Hematopoietic multipotent progenitor cell (in vitro differentiated cells): ENCODE data around the gene ERICH6. TPM values are rescaled to one million over a fixed set of nuclear protein-coding genes. Genes with fewer than 3 reads are reported as not detected.

Experiments
- DNase-seq, 3 donors: peaks; one replicate each; pipeline ENCODE4 v3.0.0-alpha.2; 2011 to 2015; ENCODE audit warnings: low read depth in 2 of 3, low spot score in 2 of 3
- total RNA-seq: library from RNA; depleted of rRNA; stranded (reverse); fragments of >200 nt; gene quantifications from one replicate; pipeline ENCODE4 v1.2.3, GENCODE V29; 2012

Gene ERICH6
- total RNA-seq, 1 donor: not detected

DNA sequence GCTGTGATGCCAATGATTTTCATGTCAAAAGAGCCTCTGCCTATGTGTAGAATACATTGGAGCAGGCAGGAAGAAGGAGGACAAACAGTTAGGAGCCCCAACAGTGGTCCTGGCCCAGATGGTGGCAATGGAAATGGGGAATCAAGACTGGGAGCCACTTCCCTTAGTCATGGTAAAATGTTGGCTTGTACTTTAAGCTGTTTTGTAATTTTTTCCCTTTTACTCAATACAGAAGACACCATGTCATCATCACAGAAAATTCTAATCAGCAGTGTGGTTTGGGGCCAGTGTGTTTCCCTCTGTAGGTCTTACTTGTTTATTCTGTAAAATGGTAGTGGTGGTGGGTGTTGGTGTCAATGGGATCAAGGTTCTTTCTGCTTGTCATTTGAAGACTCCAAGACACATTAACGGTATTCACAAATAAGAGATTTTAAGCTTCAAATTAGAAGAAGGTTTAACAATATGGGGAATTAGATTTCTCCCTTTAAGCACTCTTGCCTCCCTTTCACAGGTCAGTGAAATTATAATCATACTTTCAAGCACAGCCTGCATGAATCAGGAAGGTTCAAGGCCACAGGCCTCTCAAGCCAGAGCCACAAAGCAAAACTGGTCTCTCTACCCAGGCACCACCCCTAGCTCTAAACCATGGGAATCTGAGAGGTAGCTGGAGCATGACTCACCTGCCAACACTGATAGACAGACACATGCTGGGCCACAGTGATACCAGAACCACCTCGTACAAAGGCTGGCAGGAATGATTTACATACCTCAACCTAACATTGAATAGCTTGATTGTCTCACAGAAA lies 34.4 kb upstream of the ERICH6 start:
- DNase-seq: no peak

- DNase-seq: no peak
Observed at GRCh38 chr3:150736903-150737832, 33.4 kb upstream of the ERICH6 start.

GRCh38 chr3:150736316-150736719 lies 32.6 kb upstream of the ERICH6 start:
- no peak for DNase-seq

- DNase-seq: no peak
Observed at GRCh38 chr3:150734795-150735119, 31.0 kb upstream of the ERICH6 start.

DNA sequence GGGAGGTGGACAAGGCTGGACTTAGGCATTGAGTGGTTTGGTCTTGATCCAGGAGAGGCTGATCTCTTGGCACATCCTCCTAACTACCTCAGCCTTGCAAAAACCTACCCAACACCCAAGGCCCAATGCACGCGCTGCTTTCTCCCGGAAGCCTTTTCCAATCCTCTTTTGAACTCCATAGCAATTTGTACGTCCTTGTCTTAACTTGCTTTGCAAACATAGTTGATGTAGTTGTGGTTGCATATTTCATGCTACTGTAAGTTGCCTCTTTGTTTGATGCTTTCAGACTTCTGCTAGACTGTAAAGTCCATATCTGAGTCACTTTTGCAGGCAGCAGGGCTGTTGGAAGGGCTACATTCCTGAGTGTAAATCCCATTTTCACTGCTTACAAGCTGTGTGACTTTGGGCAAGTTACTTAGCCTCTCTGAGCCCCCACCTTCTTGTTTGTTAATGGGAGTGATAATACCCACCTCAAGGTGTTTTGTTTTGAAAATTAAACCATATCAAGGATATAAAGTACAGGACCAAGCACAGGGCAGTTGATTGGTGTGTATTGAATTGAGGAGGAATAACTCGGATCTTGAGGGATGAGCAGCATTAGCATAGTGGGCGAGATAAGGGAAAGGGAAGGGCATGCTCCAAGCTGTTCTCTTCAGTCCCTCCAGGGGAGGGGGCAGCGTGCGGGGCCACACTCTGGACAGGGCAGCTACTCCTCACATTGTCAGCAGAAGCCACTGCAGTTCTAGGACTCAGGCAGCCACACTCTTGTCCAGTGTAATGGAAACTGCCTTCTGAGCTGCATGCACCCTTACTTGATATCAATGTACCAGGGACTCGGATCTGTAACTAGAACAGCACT lies 30.4 kb upstream of the ERICH6 start:
- DNase-seq: no peak

- DNase-seq: peak in 2 of 3 donors; percentile 22 to 47
Observed at GRCh38 chr3:150733373-150733935, 29.7 kb upstream of the ERICH6 start.

DNA sequence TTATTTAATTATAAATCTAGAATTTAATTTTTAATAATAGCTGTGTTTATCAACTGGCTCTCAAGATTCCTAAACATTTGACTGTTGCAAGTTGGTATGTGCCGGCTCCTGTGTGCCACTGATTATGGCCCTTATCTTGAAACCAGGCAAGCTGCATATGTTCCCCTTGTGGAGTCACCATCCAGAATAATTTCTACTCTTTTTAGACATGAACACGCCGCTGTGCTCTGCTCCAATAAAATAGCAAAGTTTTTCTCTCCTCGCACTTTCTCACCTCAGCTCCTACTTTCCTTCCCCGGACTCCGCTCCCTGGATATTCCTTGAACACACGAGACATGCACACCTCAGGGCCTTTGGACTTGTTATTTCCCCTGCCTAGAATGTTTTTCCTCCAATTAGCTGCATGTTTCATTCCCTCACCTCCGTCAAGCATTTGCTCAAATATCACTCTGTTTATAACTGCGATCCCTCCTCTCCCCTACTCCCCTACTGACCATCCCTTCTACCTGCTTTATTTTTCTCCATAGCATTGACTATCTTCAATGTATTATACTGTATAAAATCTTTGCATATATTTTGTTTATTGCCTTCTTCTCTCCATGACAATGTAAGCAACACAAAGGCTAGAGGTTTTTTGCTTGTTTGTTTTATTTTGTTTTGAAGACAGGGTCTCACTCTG lies 26.1 kb upstream of the ERICH6 start:
- peak in 2 of 3 donors; percentile 50 to 63 for DNase-seq

DNA sequence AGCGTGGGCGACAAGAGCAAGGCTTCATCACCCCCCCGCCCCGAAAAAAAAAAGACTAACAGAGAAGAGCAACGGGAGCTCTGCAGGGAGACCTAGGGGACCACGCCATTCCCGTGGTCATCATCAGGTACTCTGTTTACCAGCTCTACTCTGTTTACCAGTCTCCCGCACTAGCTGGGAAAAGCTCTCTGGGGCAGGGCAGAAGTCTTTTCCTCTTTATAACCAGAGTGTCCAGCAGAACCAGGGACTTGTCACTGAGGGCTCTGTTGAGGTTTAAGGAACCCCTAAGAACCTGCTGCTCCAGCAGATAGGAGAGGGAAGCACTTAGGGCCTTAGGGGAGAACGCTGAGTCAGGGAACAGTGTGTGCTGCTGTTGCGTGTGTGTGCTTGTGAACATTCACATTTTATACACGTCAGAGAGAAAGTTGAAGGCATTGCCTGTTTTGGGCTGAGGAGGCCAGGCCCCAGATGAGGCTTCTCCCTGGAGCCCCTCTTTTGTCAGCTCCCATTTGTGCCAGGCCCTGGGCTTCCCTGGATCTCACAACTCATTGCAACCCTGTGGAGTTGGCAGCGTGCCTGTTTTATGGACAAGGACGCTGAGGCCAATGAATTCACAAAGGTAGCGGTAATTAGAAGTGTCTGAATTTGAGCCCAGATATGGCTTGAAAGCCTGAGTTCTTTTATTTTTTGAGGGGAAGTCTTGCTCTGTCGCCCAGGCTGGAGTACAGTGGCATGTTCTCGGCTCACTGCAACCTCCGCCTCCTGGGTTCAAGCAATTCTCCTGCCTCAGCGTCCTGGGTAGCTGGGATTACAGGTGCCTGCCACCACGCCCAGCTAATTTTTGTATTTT lies 24.2 kb upstream of the ERICH6 start:
- peak in 1 of 3 donors; percentile 51 for DNase-seq

- DNase-seq: no peak
Observed at GRCh38 chr3:150725548-150725947, 21.8 kb upstream of the ERICH6 start.

DNA sequence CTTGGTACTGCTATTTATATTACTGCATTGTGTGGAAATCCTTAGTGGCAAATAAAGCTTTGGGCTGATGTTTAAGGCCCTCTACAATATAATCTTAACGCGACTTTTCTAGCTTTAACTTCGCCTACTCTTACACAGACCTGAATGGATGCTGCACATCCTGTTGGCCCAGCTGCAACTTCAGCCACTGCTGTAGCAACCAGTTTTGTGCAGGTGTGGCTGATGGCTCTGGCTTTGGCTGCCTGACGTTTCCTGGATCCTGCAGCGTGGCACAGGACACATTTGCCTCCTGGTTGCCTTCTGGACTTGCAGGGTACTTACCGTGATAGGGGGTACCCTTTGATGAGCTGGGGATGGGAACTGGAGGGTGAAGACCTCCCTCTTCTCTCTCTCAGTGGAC lies 20.2 kb upstream of the ERICH6 start:
- no peak for DNase-seq

DNA sequence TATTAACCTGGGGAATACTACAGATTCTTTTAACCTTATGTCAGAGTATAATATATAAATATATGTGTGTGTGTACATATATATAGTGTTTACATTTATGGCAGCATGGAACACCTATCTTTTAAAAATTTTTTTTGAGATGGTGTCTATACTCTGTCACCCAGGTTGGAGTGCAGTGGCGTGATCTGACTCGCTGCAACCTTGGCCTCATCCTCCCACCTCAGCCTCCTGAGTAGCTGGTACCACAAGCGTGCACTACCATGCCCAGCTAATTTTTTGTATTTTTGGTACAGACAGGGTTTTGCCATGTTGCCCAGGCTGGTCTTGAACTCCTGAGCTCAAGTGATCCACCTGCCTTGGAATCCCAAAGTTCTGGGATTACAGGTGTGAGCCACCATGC lies 18.5 kb upstream of the ERICH6 start:
- DNase-seq: no peak

GRCh38 chr3:150721285-150722130 lies 17.8 kb upstream of the ERICH6 start:
- DNase-seq: peak; percentile 30 to 80 (median 60)

- DNase-seq: no peak
Observed at GRCh38 chr3:150720444-150720843, 16.7 kb upstream of the ERICH6 start.

GRCh38 chr3:150710097-150710496 lies 6.4 kb upstream of the ERICH6 start:
- DNase-seq: no peak

GRCh38 chr3:150703299-150703755 lies 393 bp downstream of the ERICH6 start:
- DNase-seq: peak in 2 of 3 donors; percentile 21 to 64

GRCh38 chr3:150699068-150699639 lies 4.6 kb downstream of the ERICH6 start:
- DNase-seq: no peak

DNA sequence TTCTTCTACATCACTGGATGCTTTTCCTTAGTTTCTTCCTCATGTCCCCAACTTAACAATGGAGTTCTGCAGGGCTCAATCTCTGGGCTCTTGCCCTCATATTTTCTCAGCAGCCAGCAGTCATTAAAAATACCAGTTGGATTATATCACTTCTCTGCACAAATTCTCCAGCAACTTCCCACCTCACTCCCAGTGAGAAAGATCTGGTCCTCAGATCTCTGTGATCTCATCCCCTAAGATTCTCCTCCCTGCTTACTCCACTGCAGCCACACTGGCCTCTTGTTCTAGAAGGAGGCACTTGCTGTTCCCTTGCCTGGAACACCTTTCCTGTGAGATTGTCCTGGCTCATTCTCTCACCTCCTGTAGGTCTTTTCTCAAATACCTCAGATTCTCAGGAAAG lies 6.1 kb downstream of the ERICH6 start:
- DNase-seq: no peak
